HG02970 (cell line): ENCODE results near the gene C18orf63.

Experiments used
- ATAC-seq: cut with Tn5 transposase; IDR thresholded peaks from one replicate; pipeline ENCODE4 v1.9.1; 2021; ENCODE audit warnings: mild to moderate bottlenecking, moderate library complexity, moderate number of reproducible peaks; ENCODE audit not compliant: unreplicated experiment, low FRiP score

The C18orf63 gene

DNA sequence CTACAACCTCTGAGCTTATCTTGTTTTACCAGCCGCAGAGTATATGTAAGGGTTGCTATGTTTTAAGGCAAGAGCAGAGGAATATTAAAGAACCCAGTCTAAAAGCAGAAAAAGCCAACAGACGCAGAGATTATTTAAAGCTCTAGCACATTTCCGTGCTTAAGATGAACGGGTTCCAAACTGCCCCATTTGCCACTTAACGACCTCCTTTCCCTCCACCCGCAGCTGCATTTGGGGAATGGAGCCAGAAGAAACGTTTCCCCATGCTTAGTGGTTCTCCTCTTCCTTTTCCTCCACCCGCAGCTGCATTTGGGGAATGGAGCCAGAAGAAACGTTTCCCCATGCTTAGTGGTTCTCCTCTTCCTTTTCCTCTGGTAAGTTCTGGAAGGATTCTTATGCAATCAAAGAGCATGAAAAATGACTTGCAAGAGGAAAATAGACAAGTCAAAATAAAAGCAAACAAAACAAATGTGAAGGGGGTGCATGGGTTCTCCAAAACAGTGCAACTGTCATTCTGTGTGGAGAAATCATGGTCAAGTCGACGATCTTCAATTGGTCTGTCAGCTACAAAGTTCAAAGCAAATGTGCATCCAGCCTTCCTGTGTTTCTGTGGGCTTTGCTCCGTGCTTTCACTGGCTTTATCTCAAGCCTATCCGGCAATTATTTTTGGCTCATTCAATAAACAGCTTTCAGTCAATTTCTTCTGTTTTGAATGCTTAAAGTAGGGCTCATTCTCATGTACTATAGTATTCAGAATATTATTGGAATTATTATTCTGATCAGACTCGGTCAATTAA lies 83.7 kb downstream of the C18orf63 start:
- ATAC-seq, result no peak

DNA sequence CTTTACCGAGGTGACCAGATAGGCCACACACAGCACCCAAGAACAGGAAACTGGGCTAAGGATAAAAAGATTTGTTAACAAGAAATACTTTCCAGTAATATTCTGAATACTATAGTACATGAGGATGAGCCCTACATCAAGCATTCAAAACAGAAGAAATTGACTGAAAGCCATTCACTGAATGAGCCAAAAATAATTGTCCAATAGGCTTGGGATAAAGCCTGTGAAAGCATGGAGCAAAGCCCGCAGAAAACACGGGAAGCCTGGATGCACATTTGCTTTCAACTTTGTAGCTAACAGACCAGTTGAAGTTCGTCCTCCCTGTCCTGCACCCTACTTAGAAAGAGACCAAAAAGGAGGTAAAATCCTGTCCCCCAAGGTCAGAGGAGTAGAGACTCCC lies 85.2 kb downstream of the C18orf63 start:
- ATAC-seq, result no peak

DNA sequence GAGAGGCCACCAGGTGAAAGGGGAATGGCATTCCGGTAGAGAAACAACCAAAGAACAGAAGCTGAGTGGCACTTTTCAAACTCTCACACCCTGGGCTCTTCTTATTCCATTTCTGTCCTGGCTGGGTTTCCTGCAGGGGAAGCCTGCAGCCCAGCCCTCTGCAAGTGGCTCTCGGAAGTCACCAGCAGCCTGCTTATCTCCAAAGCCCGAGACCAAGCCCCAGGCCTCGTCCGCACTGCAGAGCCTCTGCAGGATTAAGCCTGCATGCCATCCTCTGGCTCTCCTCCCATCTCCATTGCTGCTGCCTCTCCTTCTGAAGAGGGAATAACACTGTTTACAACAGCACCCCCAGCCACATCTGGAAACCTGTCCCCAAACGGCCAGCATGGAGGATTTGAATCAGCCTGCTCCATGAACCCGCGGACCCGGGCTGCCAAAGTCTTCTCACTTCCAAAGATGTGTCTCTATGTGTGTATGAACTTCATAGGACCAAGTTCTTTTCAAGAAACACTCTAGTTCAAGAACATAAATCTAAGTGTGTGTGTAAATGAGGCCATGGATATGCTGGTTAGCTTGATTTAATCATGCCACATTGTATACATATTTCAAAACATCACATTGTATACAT lies 87.3 kb downstream of the C18orf63 start:
- ATAC-seq, result no peak

DNA sequence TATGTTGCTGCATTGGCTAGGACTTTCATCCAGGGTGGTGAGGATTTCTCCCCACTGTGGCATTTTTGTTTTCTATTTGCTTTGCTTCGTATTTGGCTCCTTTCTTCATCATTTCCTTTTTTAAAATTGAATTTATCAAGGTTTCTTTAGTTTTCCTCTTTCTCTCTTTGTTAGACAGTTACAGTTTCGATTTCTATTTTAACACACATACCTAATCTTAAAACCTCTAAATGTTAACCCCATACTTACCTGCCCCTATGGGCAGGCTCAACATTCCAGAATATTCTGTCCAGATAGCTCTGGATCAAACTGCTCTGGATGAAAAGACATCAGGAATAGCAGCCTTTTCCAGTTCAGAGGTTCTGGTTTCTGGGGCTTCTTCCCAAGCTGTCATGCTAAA lies 92.2 kb downstream of the C18orf63 start:
- ATAC-seq, result no peak
